HCT116 (cell line): ENCODE results near the gene FRMPD4. TPM values are rescaled to one million over a fixed set of nuclear protein-coding genes. Genes with fewer than 3 reads are reported as not detected.

Experiments
- ATAC-seq: fragments of 200-7000 bp; cut with Tn5 transposase; 2 replicates; pipeline ENCODE4 v1.9.1; 2020; ENCODE audit warnings: mild to moderate bottlenecking, moderate library complexity
- BruUV-seq: library from RNA; stranded (reverse); fragments of 400-500 nt; replicated peaks from 2 replicates; lab custom pipeline; 2021; lab: Mats Ljungman, UMichigan
- CTCF ChIA-PET: fragments of 300-600 bp; sonication (Branson Sonifier 250); formaldehyde crosslinking; loops from one replicate; lab custom pipeline; 2021; ENCODE audit warnings: antibody characterized with exemption; lab: Charles Lee
- POLR2A ChIA-PET: fragments of 300-600, 350-600 bp; sonication (Branson Sonifier 250); formaldehyde crosslinking; loops from one replicate; lab custom pipeline; 2021; ENCODE audit warnings: antibody characterized with exemption; lab: Charles Lee
- RAD21 ChIA-PET, 2 experiments: fragments of 300-600 bp; sonication (Branson Sonifier 250); formaldehyde crosslinking; loops; one replicate each; lab custom pipeline; 2023; ENCODE audit warnings: low total read pairs in 2 of 2; ENCODE audit not compliant: uncharacterized antibody in 2 of 2, unreplicated experiment in 2 of 2, low non-redundant PET in 1 of 2; lab: Charles Lee
- DNase-seq: peaks from one replicate; pipeline ENCODE4 v3.0.0-alpha.2; 2010; ENCODE audit warnings: low read depth, low spot score
- H2AFZ ChIP-seq: fragments of 200-600 bp; shearing (Covaris generic), sonication (generic); 2 replicates; pipeline ENCODE4 v1.6.1; 2017; ENCODE audit warnings: low read depth, mixed run types, mixed read lengths, antibody characterized with exemption, low read length; ENCODE audit not compliant: poor library complexity, severe bottlenecking
- H3K27ac ChIP-seq: 2 replicates; pipeline ENCODE4 v1.5.1; 2012; ENCODE audit warnings: low read depth, low read length
- H3K27me3 ChIP-seq: fragments of 200-600 bp; sonication (generic); 2 replicates; pipeline ENCODE4 v1.6.1; 2016; ENCODE audit warnings: mixed run types, low read length, mixed read lengths; ENCODE audit not compliant: insufficient read depth
- H3K36me3 ChIP-seq, 2 experiments: fragments of 200-500 bp in 1 of 2; fragments of 200-600 bp in 1 of 2; sonication (Bioruptor generic) in 1 of 2; sonication (generic) in 1 of 2; 2 replicates each; pipeline versions ENCODE4 v1.5.1 to v1.6.1; 2014 to 2016; ENCODE audit warnings: low read length in 2 of 2, inconsistent platforms in 1 of 2, mixed read lengths in 1 of 2, mixed run types in 1 of 2; ENCODE audit not compliant: insufficient read depth in 2 of 2, control insufficient read depth in 1 of 2
- H3K4me1 ChIP-seq, 2 experiments: fragments of 200-600 bp in 1 of 2; sonication (generic) in 1 of 2; 2 replicates each; pipeline versions ENCODE4 v1.5.1 to v1.6.1; 2012 to 2017; ENCODE audit warnings: low read length in 2 of 2, inconsistent platforms in 1 of 2, mild to moderate bottlenecking in 1 of 2, mixed read lengths in 1 of 2, mixed run types in 1 of 2, moderate library complexity in 1 of 2; ENCODE audit not compliant: insufficient read depth in 2 of 2, control insufficient read depth in 1 of 2
- H3K4me2 ChIP-seq: fragments of 200-600 bp; sonication (generic); 2 replicates; pipeline ENCODE4 v1.6.1; 2017; ENCODE audit warnings: mixed run types, low read length, mixed read lengths
- H3K4me3 ChIP-seq, 2 experiments: fragments of 200-600 bp in 1 of 2; sonication (generic) in 1 of 2; replicated peaks in 1 of 2; 2 replicates each; pipeline ENCODE4 v1.5.1; 2011 to 2016; ENCODE audit warnings: low read length in 2 of 2, control low read depth in 1 of 2, low read depth in 1 of 2, mild to moderate bottlenecking in 1 of 2, mixed read lengths in 1 of 2, mixed run types in 1 of 2
- H3K79me2 ChIP-seq: fragments of 200-600 bp; sonication (generic); 2 replicates; pipeline ENCODE4 v1.6.1; 2017; ENCODE audit warnings: mild to moderate bottlenecking, mixed run types, low read length, moderate library complexity, mixed read lengths; ENCODE audit not compliant: insufficient read depth
- H3K9ac ChIP-seq: fragments of 200-600 bp; sonication (generic); 2 replicates; pipeline ENCODE4 v1.6.1; 2016; ENCODE audit warnings: low read length, mixed read lengths
- H3K9me2 ChIP-seq: fragments of 200-600 bp; sonication (generic), shearing (Covaris generic); 2 replicates; pipeline ENCODE4 v1.6.1; 2017; ENCODE audit warnings: mixed run types, mild to moderate bottlenecking, moderate library complexity; ENCODE audit not compliant: insufficient read depth
- H3K9me3 ChIP-seq, 2 experiments: fragments of 200-500 bp in 1 of 2; fragments of 200-600 bp in 1 of 2; sonication (Bioruptor generic) in 1 of 2; sonication (generic) in 1 of 2; 2 replicates each; pipeline ENCODE4 v1.6.1; 2014 to 2017; ENCODE audit warnings: low read length in 2 of 2, mixed read lengths in 2 of 2, inconsistent platforms in 1 of 2, low read depth in 1 of 2, mild to moderate bottlenecking in 1 of 2, mixed run types in 1 of 2, moderate library complexity in 1 of 2; ENCODE audit not compliant: control insufficient read depth in 1 of 2, insufficient read depth in 1 of 2
- H4K20me1 ChIP-seq: fragments of 200-600 bp; sonication (generic), shearing (Covaris generic); 2 replicates; pipeline ENCODE4 v1.6.1; 2017; ENCODE audit warnings: mixed run types, mild to moderate bottlenecking, moderate library complexity; ENCODE audit not compliant: insufficient read depth
- ATF3 ChIP-seq: IDR thresholded peaks from 2 replicates; pipeline ENCODE4 v1.6.1; 2012
- CBX3 ChIP-seq: IDR thresholded peaks from 2 replicates; pipeline ENCODE4 v1.6.1; 2012; ENCODE audit warnings: low read depth
- CEBPB ChIP-seq: IDR thresholded peaks from 2 replicates; pipeline ENCODE4 v1.6.1; 2012; ENCODE audit warnings: low read depth
- CTCF ChIP-seq, 3 experiments: fragments of 200-600 bp in 1 of 3; sonication (generic) in 1 of 3; IDR thresholded peaks in 2 of 3; conservative IDR thresholded peaks in 1 of 3; 2 replicates each; pipeline ENCODE4 v1.5.1; 2012 to 2017; ENCODE audit warnings: low read depth in 2 of 3, low read length in 2 of 3, antibody characterized with exemption in 1 of 3, borderline replicate concordance in 1 of 3, control low read depth in 1 of 3, mild to moderate bottlenecking in 1 of 3, mixed read lengths in 1 of 3, mixed run types in 1 of 3, moderate library complexity in 1 of 3; ENCODE audit not compliant: insufficient read depth in 1 of 3
- ELF1 ChIP-seq: IDR thresholded peaks from 2 replicates; pipeline ENCODE4 v1.6.1; 2012; ENCODE audit warnings: low read depth, borderline replicate concordance
- EZH2 ChIP-seq: fragments of 200-600 bp; sonication (generic); IDR thresholded peaks from 2 replicates; pipeline ENCODE4 v1.6.1; 2017; ENCODE audit warnings: antibody characterized with exemption, mixed run types
- EZH2phosphoT487 ChIP-seq: fragments of 200-600 bp; IDR thresholded peaks from 2 replicates; pipeline ENCODE4 v1.6.1; 2018; ENCODE audit warnings: antibody characterized with exemption, borderline replicate concordance
- FOSL1 ChIP-seq: IDR thresholded peaks from 2 replicates; pipeline ENCODE4 v1.6.1; 2012; ENCODE audit warnings: low read depth
- JUND ChIP-seq: IDR thresholded peaks from 2 replicates; pipeline ENCODE4 v1.6.1; 2012
- MAX ChIP-seq: IDR thresholded peaks from 2 replicates; pipeline ENCODE4 v1.6.1; 2012
- POLR2AphosphoS5 ChIP-seq: IDR thresholded peaks from 2 replicates; pipeline ENCODE4 v1.6.1; 2011; ENCODE audit warnings: mild to moderate bottlenecking, low read depth, low read length, moderate library complexity
- RAD21 ChIP-seq: IDR thresholded peaks from 2 replicates; pipeline ENCODE4 v1.6.1; 2012; ENCODE audit warnings: low read depth, mild to moderate bottlenecking
- REST ChIP-seq: IDR thresholded peaks from 2 replicates; pipeline ENCODE4 v1.6.1; 2012; ENCODE audit warnings: low read depth
- SIN3A ChIP-seq: IDR thresholded peaks from 2 replicates; pipeline ENCODE4 v1.6.1; 2012; ENCODE audit warnings: low read depth
- SP1 ChIP-seq: IDR thresholded peaks from 2 replicates; pipeline ENCODE4 v1.6.1; 2012; ENCODE audit warnings: low read depth
- YY1 ChIP-seq: IDR thresholded peaks from 2 replicates; pipeline ENCODE4 v1.6.1; 2011; ENCODE audit warnings: low read length, low read depth, moderate library complexity, mild to moderate bottlenecking; ENCODE audit not compliant: insufficient replicate concordance; ENCODE audit errors: extremely low read depth
- ZBTB33 ChIP-seq: IDR thresholded peaks from 2 replicates; pipeline ENCODE4 v1.6.1; 2011; ENCODE audit warnings: mild to moderate bottlenecking, low read length, moderate library complexity; ENCODE audit not compliant: insufficient replicate concordance; ENCODE audit errors: extremely low read depth
- ZNF274 ChIP-seq: fragments of 200-500 bp; sonication (Bioruptor generic); IDR thresholded peaks from 2 replicates; pipeline ENCODE4 v1.6.1; 2014; ENCODE audit warnings: mild to moderate bottlenecking, low read depth, low read length, inconsistent platforms
- intact Hi-C: fragments of 100-400 bp; cut with micrococcal nuclease; formaldehyde crosslinking; loops from 2 replicates; pipeline ENCODE4 v1.10.0; 2022
- total RNA-seq: library from RNA; stranded (reverse); gene quantifications from one replicate; pipeline ENCODE4 v1.2.1, GENCODE V29; 2021; ENCODE audit not compliant: unreplicated experiment

Gene FRMPD4
- total RNA-seq, 1 experiment from 2014 or later: not detected

- intact Hi-C loops: no loop called here
- TF ChIP-seq MAX: no peak
- TF ChIP-seq FOSL1: no peak
- no peak for TF ChIP-seq ELF1
- TF ChIP-seq YY1: no peak
- TF ChIP-seq ATF3: no peak
- no peak for TF ChIP-seq JUND
- TF ChIP-seq SP1: no peak
- TF ChIP-seq SIN3A: no peak
- TF ChIP-seq ZNF274: no peak
- TF ChIP-seq RAD21: no peak
- no peak for TF ChIP-seq ZBTB33
- no peak for TF ChIP-seq CEBPB
- TF ChIP-seq EZH2phosphoT487: no peak
- no peak for TF ChIP-seq CTCF (IDR thresholded peaks at IDR 0.05 in 2 of 3, conservative IDR thresholded peaks at IDR 0.05 in 1 of 3; ENCODE audit: borderline replicate concordance in 1 of 3, insufficient read depth in 1 of 3, low read depth in 2 of 3, low read length in 2 of 3)
- TF ChIP-seq POLR2AphosphoS5: no peak
- no peak for TF ChIP-seq CBX3
- no peak for TF ChIP-seq EZH2
- no peak for TF ChIP-seq REST
- H3K4me3 ChIP-seq: no peak overlapping the region
- no peaks in the 10 kb centered on the region for H3K4me1 ChIP-seq
- CTCF ChIA-PET: no interaction called here
- H3K9me3 ChIP-seq: no peaks in the 10 kb centered on the region
- BruUV-seq: no TSS peak
- H2AFZ ChIP-seq: no peak overlapping the region
- POLR2A ChIA-PET: no interaction called here
- RAD21 ChIA-PET: no interaction called here
- no peaks in the 10 kb centered on the region for H3K36me3 ChIP-seq
- no peaks in the 10 kb centered on the region for H3K79me2 ChIP-seq
- no peak overlapping the region for H3K4me2 ChIP-seq
- no peaks in the 10 kb centered on the region for H3K27me3 ChIP-seq
- ATAC-seq (no peak), DNase-seq (no peak)
- no peaks in the 10 kb centered on the region for H4K20me1 ChIP-seq
- H3K9ac ChIP-seq: no peak overlapping the region
- no peaks in the 10 kb centered on the region for H3K9me2 ChIP-seq
- H3K27ac ChIP-seq: no peak overlapping the region
Measured at GRCh38 chrX:12614266-12614665, 476.0 kb downstream of the FRMPD4 start.
